Retinal pigment epithelial cell (primary cell): Measurements from ENCODE around the gene SCUBE2.
"Not testable (repeated sequence)": the region's sequence is repeated elsewhere in the genome, so short reads cannot be mapped to it uniquely, and the experiment has no call there.

ENCODE experiments used
- DNase-seq: peaks from one replicate; pipeline ENCODE4 v3.0.0-alpha.2; 2010; ENCODE audit warnings: low read depth
- H3K4me3 ChIP-seq: 2 replicates; pipeline ENCODE4 v1.5.1; 2011; ENCODE audit warnings: mild to moderate bottlenecking, low read length, control low read depth, moderate library complexity
- TF ChIP-seq, protein P1 (sequence below): conservative IDR thresholded peaks from 2 replicates; pipeline ENCODE4 v1.5.1; 2011; ENCODE audit warnings: low read depth, low read length, control low read depth, inconsistent platforms

The SCUBE2 gene

DNA sequence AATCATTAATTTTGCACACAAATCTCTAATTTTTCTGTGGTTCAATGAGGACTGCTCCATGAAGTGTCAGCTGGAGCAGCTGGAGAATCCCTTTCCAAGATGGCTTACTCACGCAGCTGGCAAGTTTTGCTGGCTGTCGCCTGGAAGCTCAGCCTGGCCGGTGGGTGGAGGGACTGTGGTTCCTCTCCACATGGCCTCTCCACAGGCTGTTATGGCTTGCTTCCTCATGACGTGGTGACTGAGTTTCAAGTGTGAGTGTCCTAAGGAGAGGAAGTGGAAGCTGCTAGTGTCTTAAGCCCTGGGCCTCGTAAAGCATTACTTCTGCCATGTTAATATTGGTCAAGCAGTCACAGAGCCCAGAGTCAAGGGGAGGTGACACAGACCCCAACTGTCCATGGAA, 73.6 kb downstream of the SCUBE2 start:
- TF ChIP-seq, protein P1, sequence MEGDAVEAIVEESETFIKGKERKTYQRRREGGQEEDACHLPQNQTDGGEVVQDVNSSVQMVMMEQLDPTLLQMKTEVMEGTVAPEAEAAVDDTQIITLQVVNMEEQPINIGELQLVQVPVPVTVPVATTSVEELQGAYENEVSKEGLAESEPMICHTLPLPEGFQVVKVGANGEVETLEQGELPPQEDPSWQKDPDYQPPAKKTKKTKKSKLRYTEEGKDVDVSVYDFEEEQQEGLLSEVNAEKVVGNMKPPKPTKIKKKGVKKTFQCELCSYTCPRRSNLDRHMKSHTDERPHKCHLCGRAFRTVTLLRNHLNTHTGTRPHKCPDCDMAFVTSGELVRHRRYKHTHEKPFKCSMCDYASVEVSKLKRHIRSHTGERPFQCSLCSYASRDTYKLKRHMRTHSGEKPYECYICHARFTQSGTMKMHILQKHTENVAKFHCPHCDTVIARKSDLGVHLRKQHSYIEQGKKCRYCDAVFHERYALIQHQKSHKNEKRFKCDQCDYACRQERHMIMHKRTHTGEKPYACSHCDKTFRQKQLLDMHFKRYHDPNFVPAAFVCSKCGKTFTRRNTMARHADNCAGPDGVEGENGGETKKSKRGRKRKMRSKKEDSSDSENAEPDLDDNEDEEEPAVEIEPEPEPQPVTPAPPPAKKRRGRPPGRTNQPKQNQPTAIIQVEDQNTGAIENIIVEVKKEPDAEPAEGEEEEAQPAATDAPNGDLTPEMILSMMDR = no peak

DNA sequence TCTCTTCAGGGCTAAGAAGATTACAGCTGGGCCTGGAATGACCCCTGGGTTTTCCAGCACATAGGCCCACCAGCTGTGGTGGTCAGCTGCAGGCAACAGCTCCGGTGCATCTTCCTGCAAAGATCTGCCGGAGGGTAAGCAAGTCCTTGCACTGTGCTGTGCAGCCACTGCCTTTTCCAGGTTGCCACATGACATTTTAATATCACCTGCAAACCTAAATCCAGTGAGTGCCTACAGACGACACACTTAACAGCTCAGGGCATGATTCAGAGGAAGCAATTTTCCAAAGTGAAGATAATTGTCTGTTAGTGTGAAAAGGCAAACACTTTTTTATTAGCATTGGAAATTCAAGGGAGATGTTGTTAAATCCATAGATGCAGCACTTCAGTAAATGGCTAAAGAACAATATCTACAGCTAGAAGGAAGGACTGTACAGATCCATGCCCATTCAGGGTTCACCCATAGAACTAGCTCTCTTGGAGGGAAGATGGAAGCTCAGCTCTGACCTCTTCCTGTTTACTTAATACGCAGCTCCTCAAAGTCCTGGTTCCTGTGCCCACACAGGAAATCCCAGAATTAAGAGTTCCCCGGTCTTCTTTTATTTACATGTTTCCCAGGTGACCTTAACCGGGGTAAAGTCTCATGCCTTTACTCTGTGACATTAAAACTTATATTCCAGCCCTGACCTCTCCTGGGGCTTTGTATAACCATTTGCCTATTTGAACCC, 74.3 kb downstream of the SCUBE2 start:
- TF ChIP-seq, protein P1 = no peak
- H3K4me3 ChIP-seq = no peak overlapping the region
- DNase-seq = no peak

More for the DNA sequence above, 73.6 kb downstream of the SCUBE2 start:
- DNase-seq = no peak
- no peak overlapping the region for H3K4me3 ChIP-seq

DNA sequence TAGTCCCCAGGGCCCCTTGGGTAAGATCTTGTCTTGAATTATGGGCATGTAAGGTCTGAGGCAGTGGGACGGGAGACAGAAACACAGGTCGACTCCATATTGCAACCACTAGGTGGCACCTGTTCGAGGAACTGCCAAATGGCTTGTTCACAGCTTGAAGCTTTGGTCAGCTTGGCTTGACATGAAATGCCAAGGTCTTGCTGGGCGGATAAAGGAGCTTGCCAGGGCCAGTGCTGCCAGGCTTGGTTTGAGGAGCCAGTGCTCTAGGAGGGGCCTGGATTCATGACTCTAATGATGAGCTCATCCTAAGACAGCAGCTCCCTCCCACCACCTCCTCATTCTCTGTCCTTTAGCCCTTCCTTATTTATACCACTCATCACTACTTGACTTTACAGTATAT, 75.7 kb downstream of the SCUBE2 start:
- DNase-seq = no peak
- TF ChIP-seq, protein P1 = peak; percentile 86
- H3K4me3 ChIP-seq = no peak overlapping the region

DNA sequence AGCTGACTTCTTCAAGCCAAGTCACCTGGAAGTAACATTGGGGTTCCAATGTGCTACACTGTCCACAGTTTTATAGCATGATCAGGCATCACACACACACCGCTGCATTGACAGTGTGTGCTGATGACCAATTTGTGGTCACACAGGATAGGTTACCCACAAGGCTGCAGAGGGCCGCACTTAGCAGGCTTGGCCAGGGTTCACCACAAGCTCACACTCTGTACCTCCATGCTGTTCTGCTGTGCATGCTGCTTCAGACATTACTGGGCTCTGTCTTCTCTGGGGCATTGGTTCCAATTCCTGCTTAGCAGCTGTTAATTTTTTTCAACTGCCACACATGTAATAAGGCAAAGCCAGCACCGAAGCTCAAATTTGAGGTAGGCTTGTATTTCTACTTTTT, 76.6 kb downstream of the SCUBE2 start:
- TF ChIP-seq, protein P1 = no peak
- no peak overlapping the region for H3K4me3 ChIP-seq
- DNase-seq = no peak

DNA sequence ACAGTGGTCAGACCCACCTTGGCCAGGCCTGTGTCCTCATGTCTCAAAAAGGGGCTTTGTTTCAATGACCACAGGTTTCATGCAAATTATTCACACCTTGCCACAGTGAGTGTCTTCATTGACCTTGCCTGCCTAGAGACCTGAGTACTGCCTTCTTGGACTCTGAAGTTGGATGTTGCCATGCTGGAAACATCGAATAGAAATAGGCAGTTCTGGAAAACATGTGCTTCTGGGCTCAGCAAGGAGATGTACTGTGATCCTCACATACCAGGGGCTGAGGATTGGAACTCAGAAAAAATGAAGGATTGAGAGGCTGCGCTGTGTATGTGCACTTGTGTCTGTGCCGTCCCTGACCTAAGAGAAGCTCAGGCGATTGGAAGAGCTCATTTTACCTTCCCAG, 78.0 kb downstream of the SCUBE2 start:
- no peak for DNase-seq
- TF ChIP-seq, protein P1 = no peak
- no peak overlapping the region for H3K4me3 ChIP-seq

DNA sequence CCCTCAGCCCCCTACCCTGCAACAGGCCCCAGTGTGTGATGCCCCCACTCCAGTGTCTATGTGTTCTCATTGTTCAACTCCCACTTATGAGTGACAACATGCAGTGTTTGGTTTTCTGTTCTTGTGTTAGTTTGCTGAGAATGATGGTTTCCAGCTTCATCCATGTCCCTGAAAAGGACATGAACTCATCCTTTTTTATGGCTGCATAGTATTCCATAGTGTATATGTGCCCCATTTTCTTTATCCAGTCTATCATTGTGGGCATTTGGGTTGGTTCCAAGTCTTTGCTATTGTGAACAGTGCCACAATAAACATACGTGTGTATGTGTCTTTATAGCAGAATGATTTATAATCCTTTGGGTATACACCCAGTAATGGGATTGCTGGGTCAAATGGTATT, 81.9 kb downstream of the SCUBE2 start:
- not testable (repeated sequence) for H3K4me3 ChIP-seq

DNA sequence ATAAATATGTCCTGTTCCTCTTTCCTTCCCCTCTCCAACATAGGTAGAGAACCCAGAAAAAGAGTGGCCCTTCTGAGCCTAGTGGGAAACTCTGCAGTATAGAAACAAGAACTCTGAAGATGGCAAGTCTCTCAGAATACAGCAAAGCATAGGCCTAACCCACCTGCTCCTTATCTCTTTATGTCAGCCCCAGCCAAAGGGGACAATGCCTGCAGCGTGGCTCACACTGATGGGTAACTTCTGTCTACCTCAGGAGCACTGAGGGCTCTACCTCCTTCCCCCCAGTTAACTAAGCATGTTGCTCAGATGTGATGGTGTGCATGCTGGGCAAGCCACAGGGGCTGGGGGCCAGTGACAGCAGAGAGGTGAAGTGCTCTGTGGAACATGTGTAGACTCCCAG, 82.7 kb downstream of the SCUBE2 start:
- DNase-seq = no peak
- TF ChIP-seq, protein P1 = no peak
- no peak overlapping the region for H3K4me3 ChIP-seq

More for the DNA sequence above, 81.9 kb downstream of the SCUBE2 start:
- DNase-seq = not testable (repeated sequence)
